Fibroblast of skin of abdomen (primary cell): ENCODE results near the gene HOXC5.

Source experiments
- DNase-seq: peaks from one replicate; pipeline ENCODE4 v3.0.0-alpha.2; 2013

The HOXC5 gene

GRCh38 chr12:54019924-54020590 is 12.8 kb upstream of the HOXC5 start:
- peak; percentile 73 for DNase-seq

DNA sequence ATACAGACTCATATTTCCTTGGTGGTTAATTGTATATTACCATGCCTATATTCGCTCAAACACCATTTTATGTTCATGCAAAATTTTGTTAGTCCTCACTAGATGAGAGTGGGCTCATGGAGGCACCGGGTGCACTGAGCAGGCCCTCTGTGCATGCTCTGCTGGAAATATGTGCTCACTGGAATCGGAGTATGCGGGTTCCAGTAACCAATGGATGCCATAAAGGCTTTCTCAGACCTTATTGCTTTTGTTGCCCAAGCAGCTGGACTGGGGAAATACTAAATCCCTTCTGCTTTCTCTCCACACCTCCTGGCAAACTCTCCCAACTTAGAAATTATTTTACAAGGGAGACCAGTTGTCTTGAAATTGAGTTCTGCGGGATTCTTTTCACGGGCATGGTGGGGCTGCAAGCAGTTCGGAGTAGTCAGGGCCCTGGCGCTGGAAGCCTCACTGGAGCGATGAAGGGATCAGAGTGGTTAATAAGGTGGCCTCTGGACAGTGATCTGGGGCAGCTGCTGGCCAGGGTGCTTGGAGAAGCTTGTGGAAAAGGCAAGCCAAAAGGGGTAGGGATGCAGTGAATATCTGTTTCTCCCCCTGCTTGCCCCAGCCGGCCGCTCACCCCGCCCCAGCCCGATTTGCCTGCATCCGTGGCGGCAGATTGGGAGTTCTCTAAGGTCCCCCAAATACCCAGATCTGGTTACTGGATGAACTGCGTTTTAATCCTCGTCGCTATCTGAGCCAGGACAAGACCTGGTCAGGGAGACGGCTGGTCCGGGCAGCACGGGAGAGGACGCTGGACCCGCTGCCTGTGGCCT is 12.1 kb upstream of the HOXC5 start:
- DNase-seq = no peak

GRCh38 chr12:54021432-54022013 is 11.3 kb upstream of the HOXC5 start:
- no peak for DNase-seq

GRCh38 chr12:54022960-54023884 is 9.6 kb upstream of the HOXC5 start:
- DNase-seq = no peak

DNA sequence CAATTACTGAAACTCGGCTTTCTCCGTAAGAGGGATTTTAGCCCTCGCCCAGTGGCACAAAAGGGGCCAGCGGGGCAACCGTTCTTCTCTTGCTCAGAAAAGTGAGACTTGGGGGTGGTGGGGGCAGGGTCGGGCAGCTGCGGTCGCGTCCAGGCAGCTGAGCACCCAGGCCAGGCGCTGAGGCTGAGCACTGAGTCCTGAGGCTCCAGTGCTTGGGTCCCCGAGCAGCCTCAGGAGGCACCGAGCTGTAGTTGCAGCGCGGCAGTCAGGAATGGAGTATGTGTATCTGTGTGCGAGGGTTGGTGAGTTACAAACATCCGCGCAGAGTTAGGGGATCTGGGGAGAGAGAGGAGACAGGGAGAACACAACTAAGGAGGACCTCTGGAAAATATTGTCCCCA is 8.7 kb upstream of the HOXC5 start:
- no peak for DNase-seq

DNA sequence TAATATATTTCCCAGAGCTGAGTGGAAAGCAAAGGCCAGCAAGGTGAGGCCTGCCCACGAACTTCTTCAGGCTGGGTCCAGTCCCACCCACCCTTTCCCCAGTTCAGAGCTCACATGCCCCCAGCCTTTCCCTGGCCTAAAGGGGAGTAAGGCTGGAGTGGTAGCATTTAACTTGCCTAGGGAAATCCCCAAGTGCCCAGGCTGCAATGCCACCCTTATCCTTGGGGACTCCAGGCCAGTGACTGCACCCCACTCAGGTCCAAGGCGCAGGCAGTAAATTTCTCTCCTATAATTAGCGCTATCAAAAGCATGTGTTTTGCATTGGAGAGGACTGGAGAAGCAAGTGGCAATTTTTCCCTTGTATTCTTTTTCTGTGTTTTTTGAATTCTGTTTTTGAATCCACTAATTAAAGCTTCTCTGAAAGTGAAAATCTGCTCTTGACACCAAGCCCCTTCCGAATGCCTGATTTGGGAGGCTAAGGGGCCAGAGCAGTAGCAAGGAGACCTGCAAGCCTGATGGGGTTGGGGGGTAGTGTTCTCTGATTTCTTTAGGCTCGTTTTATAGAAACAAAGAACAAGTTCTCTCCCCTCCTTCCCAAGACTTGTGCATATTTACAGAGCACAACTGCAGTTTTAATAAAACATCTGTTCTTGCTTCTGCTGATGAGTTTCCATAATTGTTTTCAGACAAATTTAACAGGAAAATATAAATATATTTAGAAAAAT is 8.1 kb upstream of the HOXC5 start:
- no peak for DNase-seq

- DNase-seq = peak; percentile 62
Observed at GRCh38 chr12:54025499-54026405, 7.1 kb upstream of the HOXC5 start.

GRCh38 chr12:54026640-54027441 is 6.0 kb upstream of the HOXC5 start:
- no peak for DNase-seq

GRCh38 chr12:54027442-54027786 is 5.4 kb upstream of the HOXC5 start:
- no peak for DNase-seq

DNA sequence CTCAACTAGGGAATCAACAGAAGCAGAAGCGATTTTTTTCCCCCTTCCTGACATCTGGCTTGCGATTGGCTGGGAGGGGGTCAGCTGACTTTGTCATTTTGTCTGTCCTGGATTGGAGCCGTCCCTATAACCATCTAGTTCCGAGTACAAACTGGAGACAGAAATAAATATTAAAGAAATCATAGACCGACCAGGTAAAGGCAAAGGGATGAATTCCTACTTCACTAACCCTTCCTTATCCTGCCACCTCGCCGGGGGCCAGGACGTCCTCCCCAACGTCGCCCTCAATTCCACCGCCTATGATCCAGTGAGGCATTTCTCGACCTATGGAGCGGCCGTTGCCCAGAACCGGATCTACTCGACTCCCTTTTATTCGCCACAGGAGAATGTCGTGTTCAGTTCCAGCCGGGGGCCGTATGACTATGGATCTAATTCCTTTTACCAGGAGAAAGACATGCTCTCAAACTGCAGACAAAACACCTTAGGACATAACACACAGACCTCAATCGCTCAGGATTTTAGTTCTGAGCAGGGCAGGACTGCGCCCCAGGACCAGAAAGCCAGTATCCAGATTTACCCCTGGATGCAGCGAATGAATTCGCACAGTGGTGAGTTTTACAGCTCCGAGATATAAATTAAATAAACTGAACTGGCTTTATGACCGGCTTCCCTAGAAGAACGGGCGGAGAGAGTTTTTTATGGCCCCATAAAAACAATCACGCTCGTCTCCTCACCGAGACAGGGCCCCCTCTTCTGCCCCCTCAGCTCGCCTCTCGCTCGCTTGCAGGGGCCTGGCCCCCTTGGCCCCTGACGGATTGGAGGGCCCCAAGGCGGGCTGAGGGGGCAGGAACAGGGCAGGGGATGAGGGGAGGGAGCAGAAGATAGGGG is 4.3 kb upstream of the HOXC5 start, which contains the start of gene HOXC6:
Gene HOXC6 (plus strand): TSS at position 127 of the 888 bp plus-strand sequence. CDS start 82 bp downstream, at position 209.
- DNase-seq = peak; percentile 73

DNA sequence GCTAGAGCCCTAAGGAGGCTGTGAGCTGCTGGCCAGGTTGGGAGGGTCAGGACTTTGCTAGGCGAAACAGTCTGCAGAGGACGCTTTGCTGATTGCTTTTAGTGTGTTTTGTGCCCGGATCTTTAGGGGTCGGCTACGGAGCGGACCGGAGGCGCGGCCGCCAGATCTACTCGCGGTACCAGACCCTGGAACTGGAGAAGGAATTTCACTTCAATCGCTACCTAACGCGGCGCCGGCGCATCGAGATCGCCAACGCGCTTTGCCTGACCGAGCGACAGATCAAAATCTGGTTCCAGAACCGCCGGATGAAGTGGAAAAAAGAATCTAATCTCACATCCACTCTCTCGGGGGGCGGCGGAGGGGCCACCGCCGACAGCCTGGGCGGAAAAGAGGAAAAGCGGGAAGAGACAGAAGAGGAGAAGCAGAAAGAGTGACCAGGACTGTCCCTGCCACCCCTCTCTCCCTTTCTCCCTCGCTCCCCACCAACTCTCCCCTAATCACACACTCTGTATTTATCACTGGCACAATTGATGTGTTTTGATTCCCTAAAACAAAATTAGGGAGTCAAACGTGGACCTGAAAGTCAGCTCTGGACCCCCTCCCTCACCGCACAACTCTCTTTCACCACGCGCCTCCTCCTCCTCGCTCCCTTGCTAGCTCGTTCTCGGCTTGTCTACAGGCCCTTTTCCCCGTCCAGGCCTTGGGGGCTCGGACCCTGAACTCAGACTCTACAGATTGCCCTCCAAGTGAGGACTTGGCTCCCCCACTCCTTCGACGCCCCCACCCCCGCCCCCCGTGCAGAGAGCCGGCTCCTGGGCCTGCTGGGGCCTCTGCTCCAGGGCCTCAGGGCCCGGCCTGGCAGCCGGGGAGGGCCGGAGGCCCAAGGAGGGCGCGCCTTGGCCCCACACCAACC is 3.1 kb upstream of the HOXC5 start:
- no peak for DNase-seq

- no peak for DNase-seq
Observed at GRCh38 chr12:54030442-54030801, 2.4 kb upstream of the HOXC5 start.

DNA sequence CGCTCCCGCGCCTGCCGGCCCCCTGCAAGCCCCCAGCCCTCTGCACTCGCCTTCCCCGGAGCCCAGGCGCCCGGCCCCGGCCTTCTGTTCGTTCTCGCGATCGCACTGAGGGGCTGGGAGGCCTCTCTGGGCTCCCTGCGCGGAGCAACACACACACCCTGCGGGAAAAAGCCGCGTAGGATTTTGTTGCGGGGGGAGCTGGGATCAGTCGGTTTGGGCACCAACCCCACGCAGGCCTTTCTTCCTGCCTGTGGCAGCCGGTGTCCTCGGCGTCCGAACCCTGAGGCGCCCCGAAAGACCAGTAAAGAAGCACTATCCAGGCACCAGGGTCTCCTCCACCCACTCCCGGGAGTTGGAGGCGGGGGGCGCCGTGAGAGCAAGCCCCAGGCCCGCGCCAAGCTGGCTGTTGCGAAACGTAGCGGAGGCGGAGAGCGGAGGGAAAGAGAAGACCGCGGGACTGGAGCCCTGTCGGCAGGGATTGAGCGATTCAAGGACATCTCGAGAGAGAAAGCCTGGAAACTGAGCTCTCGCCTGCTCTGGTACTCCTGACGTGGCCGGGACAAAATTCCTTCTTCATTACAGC is 1.9 kb upstream of the HOXC5 start:
- peak; percentile 91 for DNase-seq

GRCh38 chr12:54031480-54031879 is 1.4 kb upstream of the HOXC5 start:
- no peak for DNase-seq

DNA sequence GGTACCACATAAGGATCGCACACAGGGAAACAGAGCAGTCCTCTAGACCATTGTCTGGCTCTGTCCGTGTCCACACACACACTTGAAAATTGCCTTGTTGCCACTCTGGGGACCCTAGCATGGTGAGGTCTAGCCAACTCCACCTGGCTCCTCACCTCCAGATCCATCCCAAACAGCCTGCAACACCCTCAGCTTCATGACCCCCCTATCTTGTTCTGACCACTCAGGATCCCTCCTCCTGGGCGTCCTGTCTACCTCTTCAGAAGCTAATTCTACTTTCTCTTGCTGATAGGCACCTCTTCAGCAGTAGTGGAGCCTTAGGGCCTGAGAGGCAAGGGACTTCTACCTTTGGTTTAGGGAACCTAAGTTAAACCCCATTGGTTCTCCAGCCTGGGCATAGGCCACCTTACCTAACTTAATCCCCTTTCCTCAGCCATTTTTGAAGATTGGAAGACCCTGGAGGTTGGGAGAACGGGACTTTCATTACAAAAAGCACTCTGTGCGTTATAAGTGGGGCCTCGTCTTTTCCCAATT is 697 bp upstream of the HOXC5 start:
- no peak for DNase-seq

- peak; percentile 61 for DNase-seq
Observed at GRCh38 chr12:54033106-54033979, 493 bp downstream of the HOXC5 start.
